NCI-H1417 (cell line): ENCODE data around the gene AOAH.

Experiments
- DNase-seq, 3 experiments: peaks; one replicate each; lab custom pipeline; 2025; lab: John Stamatoyannopoulos, UW

Gene AOAH

GRCh38 chr7:36691983-36692382 lies 32.3 kb downstream of the AOAH start:
- no peak for DNase-seq

DNA sequence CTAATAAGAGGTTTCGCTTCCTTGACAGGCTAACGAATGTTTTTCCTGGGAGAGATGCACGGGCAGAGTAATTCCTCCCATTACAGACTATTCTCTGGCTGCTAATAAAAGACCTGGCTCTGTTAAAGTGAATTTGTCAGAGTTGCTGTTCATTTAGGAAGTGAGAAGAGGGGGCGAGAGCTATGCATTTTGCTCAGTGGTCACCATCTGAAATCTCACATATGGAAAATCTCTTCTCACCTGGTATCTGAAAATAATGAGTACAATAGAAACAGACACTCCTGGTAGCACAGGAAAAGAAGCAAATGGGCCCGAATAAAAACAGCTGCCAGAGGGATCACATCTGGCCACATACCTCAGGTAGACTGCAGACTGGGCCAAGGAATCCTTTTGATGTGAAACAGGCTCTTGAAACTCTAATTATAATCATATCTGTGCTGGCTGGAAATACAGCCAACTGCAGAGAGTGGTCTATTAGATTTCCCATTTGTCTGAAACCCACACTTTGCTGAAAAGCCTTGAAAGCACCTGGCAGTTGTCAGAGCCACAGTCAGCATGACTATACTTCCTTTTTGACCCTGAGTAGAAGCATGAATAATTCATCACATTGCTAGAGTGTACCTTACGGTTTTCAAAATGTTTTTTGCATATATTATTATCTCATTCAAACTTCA lies 33.6 kb downstream of the AOAH start:
- DNase-seq: no peak

DNA sequence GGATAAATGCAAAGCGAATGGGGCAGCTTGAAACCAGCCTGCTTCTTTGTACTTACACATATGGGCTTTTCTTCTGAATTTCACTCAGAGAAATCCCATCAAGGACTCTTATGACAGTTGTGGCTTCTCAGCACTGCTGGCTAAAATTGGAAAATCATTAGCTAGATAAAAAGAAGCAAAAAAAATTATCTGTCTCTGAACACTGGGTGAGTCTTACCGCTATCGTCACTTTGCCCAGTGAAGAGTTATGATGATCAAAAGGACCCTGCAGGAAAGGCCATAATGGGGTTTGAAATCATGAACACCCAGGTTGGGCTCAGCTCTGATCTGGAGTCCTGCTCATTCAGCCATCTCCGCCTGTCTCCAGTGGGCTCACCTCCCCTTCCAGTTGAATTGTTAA lies 34.3 kb downstream of the AOAH start:
- no peak for DNase-seq

DNA sequence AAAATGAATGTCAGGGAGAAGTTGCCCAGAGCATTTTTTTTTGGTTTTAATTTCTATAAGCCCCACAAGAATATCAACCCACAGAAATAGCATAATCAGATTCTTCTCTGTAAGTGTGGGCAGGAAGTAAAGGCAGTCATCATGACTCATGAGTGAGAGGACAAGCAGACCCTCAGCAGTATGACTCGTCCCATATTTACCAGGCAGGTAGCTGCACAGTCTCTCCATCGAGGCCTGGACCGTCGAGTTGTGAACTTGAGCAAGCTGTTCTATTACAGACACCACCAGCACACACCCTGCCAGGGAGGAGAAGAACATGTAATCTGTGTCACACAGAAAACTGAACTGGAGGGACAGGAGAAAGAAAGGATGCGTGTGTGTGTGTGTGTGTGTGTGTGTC lies 37.8 kb downstream of the AOAH start:
- DNase-seq: no peak

DNA sequence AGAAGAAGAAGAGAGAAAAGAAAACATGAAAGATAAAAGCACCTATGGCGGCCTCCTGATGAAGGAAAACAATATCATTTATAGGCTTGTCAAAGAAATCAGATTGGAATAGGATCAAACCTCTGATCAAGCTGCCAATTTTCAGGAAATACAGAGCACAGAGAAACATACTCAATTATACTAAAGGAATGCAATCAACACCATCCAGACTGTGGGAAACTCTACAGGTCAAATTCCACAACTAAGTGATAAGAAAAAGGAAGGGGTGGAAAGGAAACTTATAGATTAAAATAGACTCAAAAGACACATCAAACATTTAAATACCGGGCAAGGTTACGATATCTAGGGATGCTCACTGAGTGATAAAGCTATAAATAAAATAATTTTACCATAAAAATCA lies 39.3 kb downstream of the AOAH start:
- DNase-seq: no peak

GRCh38 chr7:36683695-36684357 lies 40.5 kb downstream of the AOAH start:
- no peak for DNase-seq

- no peak for DNase-seq
These were observed 41.2 kb downstream of the AOAH start for GRCh38 chr7:36683111-36683510.

DNA sequence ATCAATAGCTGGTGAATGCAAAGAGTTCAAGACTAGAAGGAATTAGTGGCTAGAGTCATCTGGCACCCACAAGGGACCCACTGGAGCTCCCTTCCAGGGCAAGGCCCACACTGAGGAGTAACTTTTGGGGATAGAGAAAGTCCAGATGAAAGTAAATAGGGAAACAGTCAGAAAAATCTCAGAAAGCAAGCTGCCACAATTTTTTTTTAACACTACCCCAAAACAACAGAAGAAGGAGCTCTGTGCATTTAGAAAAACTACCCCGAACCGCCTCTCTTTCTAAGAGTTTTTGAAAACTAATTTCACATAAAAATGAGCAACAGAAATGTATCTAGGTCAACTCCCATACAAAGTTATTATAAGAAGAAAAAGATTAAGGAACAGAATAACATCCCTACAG lies 42.2 kb downstream of the AOAH start:
- DNase-seq: no peak

GRCh38 chr7:36677769-36678437 lies 46.4 kb downstream of the AOAH start:
- DNase-seq: no peak

GRCh38 chr7:36673703-36674102 lies 50.6 kb downstream of the AOAH start:
- no peak for DNase-seq

- no peak for DNase-seq
These were observed 52.9 kb downstream of the AOAH start for GRCh38 chr7:36671432-36671829.

DNA sequence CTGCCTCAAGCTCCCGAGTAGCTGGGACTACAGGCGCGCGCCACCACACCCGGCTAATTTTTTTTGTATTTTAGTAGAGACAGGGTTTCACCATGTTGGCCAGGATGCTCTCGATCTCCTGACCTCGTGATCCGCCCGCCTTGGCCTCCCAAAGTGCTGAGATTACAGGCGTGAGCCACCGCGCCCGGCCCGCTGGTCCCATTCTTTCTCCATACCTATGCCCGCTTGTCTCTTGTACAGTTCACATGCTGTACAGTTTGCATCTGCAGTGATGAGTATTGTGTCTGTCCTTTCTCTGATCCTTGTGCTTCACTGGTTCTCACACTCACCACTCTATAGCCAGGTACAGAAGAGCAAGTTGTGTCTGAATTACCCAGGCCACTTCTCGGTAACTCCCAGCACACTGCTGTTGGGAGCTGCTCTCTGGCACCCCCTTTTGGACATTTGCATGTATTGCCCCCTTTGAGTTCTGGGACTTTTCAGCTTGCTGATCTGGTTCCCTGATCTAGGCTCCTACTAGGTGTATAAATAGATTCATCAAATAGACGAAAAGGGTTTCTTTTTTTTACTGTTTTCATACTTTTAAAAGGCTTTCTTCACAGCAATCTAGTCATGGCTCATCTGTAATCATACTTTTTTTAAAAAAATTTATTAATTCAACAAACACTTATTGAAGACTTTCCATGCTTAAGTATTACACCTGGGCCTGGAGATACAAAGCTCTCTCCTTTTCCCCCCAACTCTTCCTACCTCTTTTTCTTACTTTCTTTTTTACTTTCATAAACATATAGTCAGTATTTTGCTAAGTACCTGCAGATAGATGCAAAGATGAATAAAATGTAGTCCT lies 53.5 kb downstream of the AOAH start:
- DNase-seq: peak; percentile 50 to 81 (median 76)

GRCh38 chr7:36668750-36669149 lies 55.5 kb downstream of the AOAH start:
- peak in 1 of 3 experiments; percentile 15 for DNase-seq

DNA sequence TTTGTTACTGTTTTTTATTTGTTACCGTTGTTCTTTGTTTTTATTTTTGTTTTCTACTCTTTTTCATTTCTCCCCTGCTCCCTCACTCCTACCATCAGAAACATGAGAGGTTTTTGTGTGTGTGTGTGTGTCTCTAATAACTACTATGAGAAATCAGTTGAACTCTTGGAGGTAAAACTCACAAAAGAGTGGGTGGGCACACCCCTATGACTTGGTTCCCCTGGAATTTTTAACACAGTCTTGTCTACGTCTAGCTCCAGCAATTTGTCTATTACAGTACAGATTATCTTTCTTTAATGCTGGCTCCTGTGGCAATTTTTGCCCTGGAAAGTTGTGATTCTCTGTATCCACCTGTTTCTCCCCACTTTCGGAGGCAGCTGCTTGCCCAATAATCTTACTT lies 56.2 kb downstream of the AOAH start:
- no peak for DNase-seq

DNA sequence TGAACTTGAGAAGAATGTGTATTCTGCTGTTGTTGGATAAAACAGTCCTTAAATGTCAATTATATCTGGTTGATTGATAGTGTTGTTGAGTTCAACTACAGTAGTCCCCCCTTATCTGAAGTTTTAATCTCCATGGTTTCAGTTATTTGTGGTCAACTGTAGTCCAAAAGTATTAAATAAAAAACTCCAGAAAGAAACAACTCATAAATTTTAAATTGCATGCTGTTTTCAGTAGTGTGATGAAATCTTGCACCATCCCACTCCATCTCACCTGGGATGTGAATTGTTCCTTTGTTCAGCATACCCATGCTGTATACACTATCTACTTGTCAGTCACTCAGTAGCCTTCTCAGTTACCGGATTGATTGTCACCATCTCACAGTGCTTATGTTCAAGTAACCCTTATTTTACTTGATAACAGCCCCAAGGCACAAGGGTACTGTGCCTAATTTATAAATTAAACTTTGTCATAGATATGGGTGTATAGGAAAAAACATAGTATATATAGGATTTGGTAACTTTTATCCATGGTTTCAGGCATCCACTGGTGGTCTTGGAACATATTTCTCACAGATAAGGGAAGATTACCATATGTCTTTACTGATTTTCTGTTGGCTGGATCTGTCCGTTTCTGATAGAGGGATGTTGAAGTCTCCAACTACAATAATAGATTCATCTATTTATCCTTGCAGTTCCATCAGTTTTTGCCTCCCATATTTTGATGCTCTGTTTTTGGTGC lies 57.1 kb downstream of the AOAH start:
- no peak for DNase-seq

DNA sequence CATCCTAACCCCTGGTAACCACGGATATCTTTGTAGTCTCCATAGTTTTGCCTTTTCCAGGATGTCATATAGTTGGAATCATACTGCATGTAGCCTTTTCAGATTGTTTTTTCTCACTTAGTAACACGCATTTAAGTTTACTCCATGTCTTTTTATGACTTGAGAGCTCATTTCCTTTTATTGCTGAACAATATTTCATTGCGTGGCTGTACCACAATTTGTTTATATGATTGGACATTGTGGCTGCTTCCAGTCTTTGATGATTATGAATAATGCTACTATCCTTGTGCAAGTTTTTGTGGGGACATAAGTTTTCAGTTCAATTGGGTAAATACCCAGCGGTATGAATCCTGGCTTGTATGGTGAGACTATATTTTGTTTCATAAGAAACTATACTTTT lies 60.8 kb downstream of the AOAH start:
- DNase-seq: no peak

DNA sequence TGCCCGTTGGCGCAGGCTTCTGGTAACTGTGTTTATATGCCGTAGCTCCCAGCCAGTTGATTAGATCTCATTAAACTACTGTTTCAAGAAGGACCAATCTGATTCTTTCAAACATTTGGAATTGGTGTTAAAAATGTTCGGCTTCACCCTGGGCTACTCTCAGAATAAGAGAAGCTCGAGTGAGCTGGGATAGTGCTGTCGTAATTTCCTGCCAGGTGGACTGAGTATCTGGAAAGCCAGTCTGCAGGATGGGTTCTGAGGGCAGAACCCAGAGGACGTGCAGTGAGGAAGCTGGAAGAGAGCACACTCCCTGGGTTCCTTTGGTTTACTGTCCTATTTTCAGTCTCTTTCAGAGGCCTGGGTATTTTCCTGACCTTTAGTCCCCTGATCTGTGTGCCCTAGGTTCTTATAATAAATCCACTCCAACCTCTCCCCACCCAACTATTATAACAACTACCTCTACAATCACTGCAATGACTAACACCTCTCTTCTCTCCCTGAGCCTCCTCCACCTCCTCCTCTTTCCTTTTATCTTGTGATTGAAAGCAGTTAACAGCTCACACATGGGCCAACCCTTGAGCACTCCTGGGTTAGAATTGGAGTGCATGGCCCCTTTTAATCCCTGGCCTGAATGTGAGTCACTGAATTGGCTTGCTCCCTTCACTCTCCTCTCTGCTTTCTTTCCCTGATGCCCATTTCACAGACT lies 63.0 kb downstream of the AOAH start:
- no peak for DNase-seq

DNA sequence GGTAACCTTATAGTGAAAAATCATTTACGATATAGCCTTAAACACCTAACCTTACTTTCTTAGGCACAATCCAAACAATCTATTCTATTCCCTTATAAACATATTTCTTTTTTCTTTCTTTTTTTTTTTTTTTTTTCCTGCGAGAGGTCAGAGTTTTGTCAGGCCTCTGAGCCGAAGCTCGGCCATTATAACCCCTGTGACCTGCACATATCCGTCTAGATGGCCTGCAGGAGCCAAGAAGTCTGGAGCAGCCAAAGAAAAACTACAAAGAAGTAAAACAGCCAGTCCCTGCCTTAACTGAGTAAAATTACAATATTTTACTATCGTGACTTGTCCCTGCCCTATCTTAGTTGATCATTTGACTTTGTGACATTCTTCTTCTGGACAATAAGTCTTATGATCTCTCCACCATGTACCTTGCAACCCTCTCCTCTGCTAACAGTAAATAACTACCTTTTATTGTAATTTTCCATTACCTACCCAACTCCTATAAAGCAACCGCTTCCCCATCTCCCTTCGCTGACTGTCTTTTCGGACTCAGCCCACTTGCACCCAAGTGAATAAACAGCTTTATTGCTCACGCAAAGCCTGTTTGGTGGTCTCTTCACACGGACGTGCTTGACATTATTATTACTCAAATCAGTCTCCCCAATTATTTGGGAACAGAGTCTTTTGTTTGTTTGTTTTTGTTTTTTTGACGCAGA lies 64.5 kb downstream of the AOAH start:
- no peak for DNase-seq

DNA sequence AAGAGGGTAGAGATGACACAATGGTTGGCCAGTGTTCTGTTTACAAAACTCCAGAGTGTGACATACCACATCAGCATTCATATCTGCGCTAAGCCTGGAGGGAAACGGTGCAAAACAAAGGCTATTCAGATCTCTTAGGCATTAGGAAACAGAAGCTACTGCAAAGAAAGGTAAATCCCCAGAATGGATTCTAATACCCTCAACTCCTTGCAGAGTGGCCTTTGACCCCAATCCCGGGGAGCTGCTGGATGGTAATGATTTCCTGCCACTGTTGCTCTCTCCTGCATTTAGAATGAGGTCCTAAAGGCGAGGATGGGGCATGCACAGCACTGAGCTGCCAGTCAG lies 65.2 kb downstream of the AOAH start:
- DNase-seq: peak in 2 of 3 experiments; percentile 16 to 42

- DNase-seq: no peak
These were observed 65.7 kb downstream of the AOAH start for GRCh38 chr7:36658335-36659171.
